ENCODE measurements around the gene EXOC6.

DNA sequence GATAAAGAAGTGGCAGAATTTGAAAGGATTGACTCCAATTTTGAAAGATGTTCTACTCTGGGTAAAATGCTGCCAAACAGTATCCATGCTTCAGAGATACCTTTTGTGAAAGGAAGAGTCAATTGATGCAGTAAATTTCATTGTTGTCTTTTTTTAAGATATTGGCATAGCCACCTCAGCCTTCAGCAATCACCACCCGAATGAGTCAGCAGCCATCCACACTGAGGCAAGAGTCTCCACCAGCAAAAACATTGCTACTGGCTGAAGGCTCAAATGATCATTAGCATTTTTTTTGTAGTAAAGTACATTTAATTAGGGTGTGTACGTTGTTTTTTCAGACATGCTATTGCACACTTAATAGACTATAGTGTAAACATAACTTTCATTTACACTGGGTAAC lies 180.6 kb downstream of the EXOC6 start:
- TF ChIP-seq, protein P1, sequence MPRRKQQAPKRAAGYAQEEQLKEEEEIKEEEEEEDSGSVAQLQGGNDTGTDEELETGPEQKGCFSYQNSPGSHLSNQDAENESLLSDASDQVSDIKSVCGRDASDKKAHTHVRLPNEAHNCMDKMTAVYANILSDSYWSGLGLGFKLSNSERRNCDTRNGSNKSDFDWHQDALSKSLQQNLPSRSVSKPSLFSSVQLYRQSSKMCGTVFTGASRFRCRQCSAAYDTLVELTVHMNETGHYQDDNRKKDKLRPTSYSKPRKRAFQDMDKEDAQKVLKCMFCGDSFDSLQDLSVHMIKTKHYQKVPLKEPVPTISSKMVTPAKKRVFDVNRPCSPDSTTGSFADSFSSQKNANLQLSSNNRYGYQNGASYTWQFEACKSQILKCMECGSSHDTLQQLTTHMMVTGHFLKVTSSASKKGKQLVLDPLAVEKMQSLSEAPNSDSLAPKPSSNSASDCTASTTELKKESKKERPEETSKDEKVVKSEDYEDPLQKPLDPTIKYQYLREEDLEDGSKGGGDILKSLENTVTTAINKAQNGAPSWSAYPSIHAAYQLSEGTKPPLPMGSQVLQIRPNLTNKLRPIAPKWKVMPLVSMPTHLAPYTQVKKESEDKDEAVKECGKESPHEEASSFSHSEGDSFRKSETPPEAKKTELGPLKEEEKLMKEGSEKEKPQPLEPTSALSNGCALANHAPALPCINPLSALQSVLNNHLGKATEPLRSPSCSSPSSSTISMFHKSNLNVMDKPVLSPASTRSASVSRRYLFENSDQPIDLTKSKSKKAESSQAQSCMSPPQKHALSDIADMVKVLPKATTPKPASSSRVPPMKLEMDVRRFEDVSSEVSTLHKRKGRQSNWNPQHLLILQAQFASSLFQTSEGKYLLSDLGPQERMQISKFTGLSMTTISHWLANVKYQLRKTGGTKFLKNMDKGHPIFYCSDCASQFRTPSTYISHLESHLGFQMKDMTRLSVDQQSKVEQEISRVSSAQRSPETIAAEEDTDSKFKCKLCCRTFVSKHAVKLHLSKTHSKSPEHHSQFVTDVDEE (CRISPR knock-in tag; IDR thresholded peaks at IDR 0.05), result no peak
- TF ChIP-seq ZFP30 (CRISPR knock-in tag; IDR thresholded peaks at IDR 0.05) (no peak), ESRRG (CRISPR knock-in tag; IDR thresholded peaks at IDR 0.05) (no peak), RARB (CRISPR knock-in tag; IDR thresholded peaks at IDR 0.05) (no peak), CSDC2 (CRISPR knock-in tag; IDR thresholded peaks at IDR 0.05) (no peak), ARNTL (CRISPR knock-in tag; IDR thresholded peaks at IDR 0.05; ENCODE audit: borderline replicate concordance, low read depth) (no peak), ZC3H10 (CRISPR knock-in tag; IDR thresholded peaks at IDR 0.05) (no peak), ISL1 (CRISPR knock-in tag; IDR thresholded peaks at IDR 0.05) (no peak), ZFP3 (CRISPR knock-in tag; IDR thresholded peaks at IDR 0.05) (no peak), OSR1 (CRISPR knock-in tag; IDR thresholded peaks at IDR 0.05) (no peak)
- TF ChIP-seq, protein P2, sequence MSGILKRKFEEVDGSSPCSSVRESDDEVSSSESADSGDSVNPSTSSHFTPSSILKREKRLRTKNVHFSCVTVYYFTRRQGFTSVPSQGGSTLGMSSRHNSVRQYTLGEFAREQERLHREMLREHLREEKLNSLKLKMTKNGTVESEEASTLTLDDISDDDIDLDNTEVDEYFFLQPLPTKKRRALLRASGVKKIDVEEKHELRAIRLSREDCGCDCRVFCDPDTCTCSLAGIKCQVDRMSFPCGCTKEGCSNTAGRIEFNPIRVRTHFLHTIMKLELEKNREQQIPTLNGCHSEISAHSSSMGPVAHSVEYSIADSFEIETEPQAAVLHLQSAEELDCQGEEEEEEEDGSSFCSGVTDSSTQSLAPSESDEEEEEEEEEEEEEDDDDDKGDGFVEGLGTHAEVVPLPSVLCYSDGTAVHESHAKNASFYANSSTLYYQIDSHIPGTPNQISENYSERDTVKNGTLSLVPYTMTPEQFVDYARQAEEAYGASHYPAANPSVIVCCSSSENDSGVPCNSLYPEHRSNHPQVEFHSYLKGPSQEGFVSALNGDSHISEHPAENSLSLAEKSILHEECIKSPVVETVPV (CRISPR knock-in tag; IDR thresholded peaks at IDR 0.05), result no peak
- TF ChIP-seq, protein P3, sequence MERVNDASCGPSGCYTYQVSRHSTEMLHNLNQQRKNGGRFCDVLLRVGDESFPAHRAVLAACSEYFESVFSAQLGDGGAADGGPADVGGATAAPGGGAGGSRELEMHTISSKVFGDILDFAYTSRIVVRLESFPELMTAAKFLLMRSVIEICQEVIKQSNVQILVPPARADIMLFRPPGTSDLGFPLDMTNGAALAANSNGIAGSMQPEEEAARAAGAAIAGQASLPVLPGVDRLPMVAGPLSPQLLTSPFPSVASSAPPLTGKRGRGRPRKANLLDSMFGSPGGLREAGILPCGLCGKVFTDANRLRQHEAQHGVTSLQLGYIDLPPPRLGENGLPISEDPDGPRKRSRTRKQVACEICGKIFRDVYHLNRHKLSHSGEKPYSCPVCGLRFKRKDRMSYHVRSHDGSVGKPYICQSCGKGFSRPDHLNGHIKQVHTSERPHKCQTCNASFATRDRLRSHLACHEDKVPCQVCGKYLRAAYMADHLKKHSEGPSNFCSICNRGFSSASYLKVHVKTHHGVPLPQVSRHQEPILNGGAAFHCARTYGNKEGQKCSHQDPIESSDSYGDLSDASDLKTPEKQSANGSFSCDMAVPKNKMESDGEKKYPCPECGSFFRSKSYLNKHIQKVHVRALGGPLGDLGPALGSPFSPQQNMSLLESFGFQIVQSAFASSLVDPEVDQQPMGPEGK (CRISPR knock-in tag; IDR thresholded peaks at IDR 0.05; ENCODE audit: borderline replicate concordance), result no peak
- TF ChIP-seq, protein P4, sequence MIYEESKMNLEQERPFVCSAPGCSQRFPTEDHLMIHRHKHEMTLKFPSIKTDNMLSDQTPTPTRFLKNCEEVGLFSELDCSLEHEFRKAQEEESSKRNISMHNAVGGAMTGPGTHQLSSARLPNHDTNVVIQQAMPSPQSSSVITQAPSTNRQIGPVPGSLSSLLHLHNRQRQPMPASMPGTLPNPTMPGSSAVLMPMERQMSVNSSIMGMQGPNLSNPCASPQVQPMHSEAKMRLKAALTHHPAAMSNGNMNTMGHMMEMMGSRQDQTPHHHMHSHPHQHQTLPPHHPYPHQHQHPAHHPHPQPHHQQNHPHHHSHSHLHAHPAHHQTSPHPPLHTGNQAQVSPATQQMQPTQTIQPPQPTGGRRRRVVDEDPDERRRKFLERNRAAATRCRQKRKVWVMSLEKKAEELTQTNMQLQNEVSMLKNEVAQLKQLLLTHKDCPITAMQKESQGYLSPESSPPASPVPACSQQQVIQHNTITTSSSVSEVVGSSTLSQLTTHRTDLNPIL (CRISPR knock-in tag; IDR thresholded peaks at IDR 0.05; ENCODE audit: low read depth), result no peak

Measured in SK-N-SH treated with all-trans-retinoic acid at 6 μM for 48 hours (cell line).